ENCODE measurements around the gene MINDY4B. TPM values are rescaled to one million over a fixed set of nuclear protein-coding genes. Genes with fewer than 3 reads are reported as not detected.

MINDY4B gene
- total and polyA plus RNA-seq, 10 of the 15 experiments (the other 5 are each of a cell fraction or from before 2014, with no cell fraction given) = not detected

- WGBS (ENCODE audit: insufficient coverage, insufficient replicate concordance, low lambda C conversion rate, missing lambda C conversion rate) = 16% methylated on average over 7 of the region's 7 CpGs
- no peak overlapping the region for H3K4me2 ChIP-seq (ENCODE audit: control insufficient read depth, insufficient read depth)
Observed at GRCh38 chr3:150917951-150918350, 12.7 kb upstream of the MINDY4B start.

More at GRCh38 chr3:150917951-150918350, 12.7 kb upstream of the MINDY4B start:
- ChIA-PET POLR2A (no interaction called here), RAD21 (ENCODE audit: unreplicated experiment) (no interaction called here), CTCF (no interaction called here), SMC1A (ENCODE audit: uncharacterized antibody, unreplicated experiment) (no interaction called here)
- no peak for FAIRE-seq
- in situ Hi-C loops (cut with MboI) = no loop called here
- Histone ChIP-seq H4K20me1 (ENCODE audit: control insufficient read depth, insufficient read depth) (no peaks in the 10 kb centered on the region), H3K9ac (ENCODE audit: control insufficient read depth, insufficient read depth, low read length) (no peak overlapping the region), H2AFZ (ENCODE audit: control insufficient read depth, low read depth, low read length) (no peak overlapping the region), H3K27me3 (replicated peaks in 1 of 2; ENCODE audit: control insufficient read depth in 2 of 2, insufficient read depth in 2 of 2, low read length in 1 of 2) (no peaks in the 10 kb centered on the region; a peak in 1 of 4 replicates), H3K79me2 (ENCODE audit: control insufficient read depth, insufficient read depth, low read length) (no peaks in the 10 kb centered on the region), H3K36me3 (ENCODE audit: control insufficient read depth in 2 of 2, insufficient read depth in 2 of 2, low read length in 1 of 2) (no peaks in the 10 kb centered on the region), H3K4me3 (no peak overlapping the region), H3K27ac (ENCODE audit: control insufficient read depth, insufficient read depth) (no peak overlapping the region), H3K9me3 (replicated peaks; ENCODE audit: control insufficient read depth, insufficient read depth, low read length) (no peaks in the 10 kb centered on the region), H3K4me1 (ENCODE audit: control insufficient read depth, insufficient read depth, low read length) (peaks cover 3% of the 10 kb centered on the region)
- TF ChIP-seq, protein P1, sequence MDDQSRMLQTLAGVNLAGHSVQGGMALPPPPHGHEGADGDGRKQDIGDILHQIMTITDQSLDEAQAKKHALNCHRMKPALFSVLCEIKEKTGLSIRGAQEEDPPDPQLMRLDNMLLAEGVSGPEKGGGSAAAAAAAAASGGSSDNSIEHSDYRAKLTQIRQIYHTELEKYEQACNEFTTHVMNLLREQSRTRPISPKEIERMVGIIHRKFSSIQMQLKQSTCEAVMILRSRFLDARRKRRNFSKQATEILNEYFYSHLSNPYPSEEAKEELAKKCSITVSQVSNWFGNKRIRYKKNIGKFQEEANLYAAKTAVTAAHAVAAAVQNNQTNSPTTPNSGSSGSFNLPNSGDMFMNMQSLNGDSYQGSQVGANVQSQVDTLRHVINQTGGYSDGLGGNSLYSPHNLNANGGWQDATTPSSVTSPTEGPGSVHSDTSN (IDR thresholded peaks at IDR 0.05; ENCODE audit: insufficient replicate concordance, low read depth, low read length) = no peak
- TF ChIP-seq SMAD1 (IDR thresholded peaks at IDR 0.05; ENCODE audit: low read depth, partially characterized antibody) = no peak
- TF ChIP-seq ATF3 (IDR thresholded peaks at IDR 0.05; ENCODE audit: borderline replicate concordance, extremely low read depth, low read depth, low read length) = no peak
- TF ChIP-seq SMC3 (IDR thresholded peaks at IDR 0.05; ENCODE audit: borderline replicate concordance, low read length) = no peak
- no peak for TF ChIP-seq MTA2 (IDR thresholded peaks at IDR 0.05; ENCODE audit: low read depth)
- no peak for TF ChIP-seq TARDBP (IDR thresholded peaks at IDR 0.05; ENCODE audit: borderline replicate concordance)
- TF ChIP-seq CEBPZ (IDR thresholded peaks at IDR 0.05; ENCODE audit: low read depth, low read length) = no peak
- TF ChIP-seq SMAD5 (IDR thresholded peaks at IDR 0.05; ENCODE audit: low read depth) = no peak
- TF ChIP-seq ETV6 (conservative IDR thresholded peaks at IDR 0.05 in 1 of 2, IDR thresholded peaks at IDR 0.05 in 1 of 2; ENCODE audit: borderline replicate concordance in 1 of 2, low read depth in 1 of 2) = no peak
- no peak for TF ChIP-seq IRF3 (IDR thresholded peaks at IDR 0.05)
- no peak for TF ChIP-seq ATF7 (IDR thresholded peaks at IDR 0.05; ENCODE audit: low read depth)
- TF ChIP-seq, protein P2, sequence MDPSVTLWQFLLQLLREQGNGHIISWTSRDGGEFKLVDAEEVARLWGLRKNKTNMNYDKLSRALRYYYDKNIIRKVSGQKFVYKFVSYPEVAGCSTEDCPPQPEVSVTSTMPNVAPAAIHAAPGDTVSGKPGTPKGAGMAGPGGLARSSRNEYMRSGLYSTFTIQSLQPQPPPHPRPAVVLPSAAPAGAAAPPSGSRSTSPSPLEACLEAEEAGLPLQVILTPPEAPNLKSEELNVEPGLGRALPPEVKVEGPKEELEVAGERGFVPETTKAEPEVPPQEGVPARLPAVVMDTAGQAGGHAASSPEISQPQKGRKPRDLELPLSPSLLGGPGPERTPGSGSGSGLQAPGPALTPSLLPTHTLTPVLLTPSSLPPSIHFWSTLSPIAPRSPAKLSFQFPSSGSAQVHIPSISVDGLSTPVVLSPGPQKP (IDR thresholded peaks at IDR 0.05; ENCODE audit: low read depth, low read length) = no peak
- TF ChIP-seq PRDM15 (CRISPR knock-in tag; IDR thresholded peaks at IDR 0.05) = no peak
- DNase-seq (ENCODE audit: low read depth, low spot score) = no peak
- BruUV-seq (replicated peaks) = no TSS peak
- intact Hi-C loops (cut with micrococcal nuclease; ENCODE audit: unreplicated experiment) = no loop called here
- ATAC-seq = no peak

All from GM12878 (cell line).